OCI-LY7 (cell line): Measurements from ENCODE around the gene SGMS1. TPM values are rescaled to one million over a fixed set of nuclear protein-coding genes. Genes with fewer than 3 reads are reported as not detected.

Experiments used
- BruUV-seq: library from RNA; stranded (reverse); fragments of 400-500 nt; replicated peaks from 2 replicates; lab custom pipeline; 2021; lab: Mats Ljungman, UMichigan
- CTCF ChIA-PET: fragments of 300-600 bp; sonication (Branson Sonifier 250); formaldehyde crosslinking; loops from one replicate; lab custom pipeline; 2022; ENCODE audit warnings: antibody characterized with exemption; ENCODE audit not compliant: unreplicated experiment; lab: Charles Lee
- POLR2A ChIA-PET: fragments of 300-600 bp; sonication (Branson Sonifier 250); formaldehyde crosslinking; loops from one replicate; lab custom pipeline; 2022; ENCODE audit warnings: antibody characterized with exemption; lab: Charles Lee
- DNase-seq: peaks from one replicate; pipeline ENCODE4 v3.0.0-alpha.2; 2015; ENCODE audit warnings: low spot score
- H2AFZ ChIP-seq: fragments of 200-600 bp; sonication (generic), shearing (Covaris generic); 2 replicates; pipeline ENCODE4 v1.6.1; 2014; ENCODE audit warnings: mild to moderate bottlenecking, antibody characterized with exemption, low read length, moderate library complexity
- H3K27ac ChIP-seq: fragments of 200-600 bp; sonication (generic); 2 replicates; pipeline ENCODE4 v1.5.1; 2014; ENCODE audit warnings: mixed run types, low read depth, mild to moderate bottlenecking, moderate library complexity, low read length, inconsistent platforms; ENCODE audit not compliant: poor library complexity, severe bottlenecking
- H3K36me3 ChIP-seq: fragments of 200-600 bp; sonication (generic); 2 replicates; pipeline ENCODE4 v1.6.1; 2014; ENCODE audit warnings: mild to moderate bottlenecking, antibody characterized with exemption, low read length, moderate library complexity, mixed read lengths; ENCODE audit not compliant: insufficient read depth
- H3K4me1 ChIP-seq: fragments of 200-600 bp; sonication (generic); 2 replicates; pipeline ENCODE4 v1.5.1; 2014; ENCODE audit warnings: mild to moderate bottlenecking, low read length; ENCODE audit not compliant: insufficient read depth, poor library complexity, severe bottlenecking
- H3K4me2 ChIP-seq: fragments of 200-600 bp; sonication (generic); 2 replicates; pipeline ENCODE4 v1.6.1; 2014; ENCODE audit warnings: mild to moderate bottlenecking, low read length
- H3K4me3 ChIP-seq: fragments of 200-600 bp; sonication (generic); 2 replicates; pipeline ENCODE4 v1.5.1; 2014; ENCODE audit warnings: mild to moderate bottlenecking, low read depth, low read length; ENCODE audit not compliant: poor library complexity, severe bottlenecking
- H3K79me2 ChIP-seq: fragments of 200-600 bp; sonication (generic); 2 replicates; pipeline ENCODE4 v1.6.1; 2016; ENCODE audit warnings: low read depth, mild to moderate bottlenecking, low read length, moderate library complexity, mixed read lengths; ENCODE audit not compliant: insufficient read depth
- H3K9me2 ChIP-seq: fragments of 200-600 bp; sonication (generic); 2 replicates; pipeline ENCODE4 v1.6.1; 2016; ENCODE audit warnings: mild to moderate bottlenecking, low read length, mixed read lengths; ENCODE audit not compliant: insufficient read depth
- H3K9me3 ChIP-seq: fragments of 200-600 bp; sonication (generic); 2 replicates; pipeline ENCODE4 v1.6.1; 2014; ENCODE audit warnings: mild to moderate bottlenecking, mixed run types, low read length, mixed read lengths
- H4K20me1 ChIP-seq: fragments of 200-600 bp; sonication (generic); 2 replicates; pipeline ENCODE4 v1.6.1; 2014; ENCODE audit warnings: mild to moderate bottlenecking, antibody characterized with exemption, low read length, moderate library complexity, mixed read lengths; ENCODE audit not compliant: insufficient read depth
- CTCF ChIP-seq: fragments of 200-600 bp; sonication (generic); conservative IDR thresholded peaks from 2 replicates; pipeline ENCODE4 v1.5.1; 2014; ENCODE audit warnings: mild to moderate bottlenecking, antibody characterized with exemption, low read length, moderate library complexity, mixed read lengths
- EZH2phosphoT487 ChIP-seq: fragments of 200-600 bp; sonication (generic); IDR thresholded peaks from 2 replicates; pipeline ENCODE4 v1.6.1; 2018; ENCODE audit warnings: low read depth, borderline replicate concordance, mild to moderate bottlenecking, mixed run types, antibody characterized with exemption, low read length, moderate library complexity, mixed read lengths
- intact Hi-C: fragments of 100-400 bp; cut with micrococcal nuclease; formaldehyde crosslinking; loops from one replicate; pipeline ENCODE4 v1.10.0; 2022; ENCODE audit not compliant: unreplicated experiment
- total RNA-seq, 2 experiments: library from RNA; depleted of rRNA in 1 of 2; stranded (reverse); fragments of >200 nt in 1 of 2; shearing (Covaris generic) in 1 of 2; gene quantifications; 2 replicates each; pipeline ENCODE4 v1.2.3, GENCODE V29; 2014 to 2022

Gene SGMS1
- total RNA-seq, 2 experiments from 2014 or later, result 45.4 to 57.5 TPM

GRCh38 chr10:50461834-50462233 lies 161.9 kb downstream of the SGMS1 start:
- BruUV-seq, result no TSS peak
- H3K9me3 ChIP-seq, result no peaks in the 10 kb centered on the region
- no peaks in the 10 kb centered on the region for H3K79me2 ChIP-seq
- H3K36me3 ChIP-seq, result peaks cover 10% of the 10 kb centered on the region
- DNase-seq, result no peak
- H3K4me1 ChIP-seq, result no peaks in the 10 kb centered on the region
- no peak for TF ChIP-seq EZH2phosphoT487
- ChIA-PET POLR2A (interaction anchor here (0.6 to 1.4 kb wide), 4 partner anchors 9 to 65 kb away, joined by 3 to 4 read pairs (median 3); no protein-coding TSS in a partner anchor), CTCF (no interaction called here)
- H3K9me2 ChIP-seq, result no peaks in the 10 kb centered on the region
- no peak overlapping the region for H2AFZ ChIP-seq
- H3K27ac ChIP-seq, result no peak overlapping the region
- no peak overlapping the region for H3K4me3 ChIP-seq
- H4K20me1 ChIP-seq, result no peaks in the 10 kb centered on the region
- intact Hi-C loops, result no loop called here
- H3K4me2 ChIP-seq, result no peak overlapping the region

- BruUV-seq, result no TSS peak
- peaks cover 10% of the 10 kb centered on the region for H3K36me3 ChIP-seq
- no peak overlapping the region for H2AFZ ChIP-seq
- no peaks in the 10 kb centered on the region for H3K9me2 ChIP-seq
- no peak for DNase-seq
- no peaks in the 10 kb centered on the region for H4K20me1 ChIP-seq
- ChIA-PET POLR2A (interaction anchor here (0.6 to 1.9 kb wide), 5 partner anchors 10 to 47 kb away, joined by 3 to 5 read pairs (median 3); no protein-coding TSS in a partner anchor), CTCF (no interaction called here)
- no peak overlapping the region for H3K4me2 ChIP-seq
- intact Hi-C loops, result no loop called here
- H3K27ac ChIP-seq, result no peak overlapping the region
- H3K79me2 ChIP-seq, result no peaks in the 10 kb centered on the region
- TF ChIP-seq EZH2phosphoT487 (no peak), CTCF (no peak)
- H3K4me1 ChIP-seq, result no peaks in the 10 kb centered on the region
- no peaks in the 10 kb centered on the region for H3K9me3 ChIP-seq
- no peak overlapping the region for H3K4me3 ChIP-seq
These were observed 162.6 kb downstream of the SGMS1 start for GRCh38 chr10:50461123-50461522.

GRCh38 chr10:50456719-50457118 lies 167.0 kb downstream of the SGMS1 start:
- CTCF ChIA-PET, result no interaction called here
- Histone ChIP-seq H3K4me1 (peaks cover 40% of the 10 kb centered on the region), H4K20me1 (no peaks in the 10 kb centered on the region)

More at GRCh38 chr10:50456719-50457118, 167.0 kb downstream of the SGMS1 start:
- Histone ChIP-seq H3K36me3 (peaks cover 10% of the 10 kb centered on the region), H3K27ac (no peak overlapping the region), H3K9me2 (no peaks in the 10 kb centered on the region), H3K4me2 (no peak overlapping the region), H3K4me3 (no peak overlapping the region), H3K9me3 (no peaks in the 10 kb centered on the region), H2AFZ (no peak overlapping the region), H3K79me2 (no peaks in the 10 kb centered on the region; the same call in 1 of the 2 replicates)
- TF ChIP-seq EZH2phosphoT487 (no peak), CTCF (no peak)
- POLR2A ChIA-PET, result no interaction called here
- BruUV-seq, result no TSS peak
- intact Hi-C loops, result no loop called here
- DNase-seq, result no peak
